ENCODE data around the gene RRP8.

RRP8 gene

GRCh38 chr11:6568191-6568918 is 35.1 kb downstream of the RRP8 start:
- DNase-seq (ENCODE audit: low spot score) (peak; percentile 42), FAIRE-seq (no peak)

DNA sequence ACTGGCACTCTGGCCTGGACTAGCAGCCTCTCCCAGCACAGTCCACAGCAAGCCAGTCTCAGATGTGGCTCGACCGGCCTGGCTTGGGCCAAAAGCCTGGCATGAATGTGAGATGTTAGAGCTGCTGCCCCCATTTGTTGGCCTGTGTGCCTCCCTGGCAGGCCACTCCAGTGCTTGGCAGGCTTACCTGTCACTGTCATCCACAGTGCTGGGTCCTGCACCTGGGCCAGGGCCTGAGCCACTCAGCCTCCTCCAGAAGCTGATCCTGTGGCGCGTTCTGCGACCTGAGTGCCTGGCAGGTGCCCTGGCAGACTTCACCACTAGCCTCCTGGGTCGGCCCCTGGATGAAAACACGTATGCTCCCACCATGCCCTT is 36.1 kb downstream of the RRP8 start:
- FAIRE-seq (no peak), DNase-seq (ENCODE audit: low spot score) (no peak)

DNA sequence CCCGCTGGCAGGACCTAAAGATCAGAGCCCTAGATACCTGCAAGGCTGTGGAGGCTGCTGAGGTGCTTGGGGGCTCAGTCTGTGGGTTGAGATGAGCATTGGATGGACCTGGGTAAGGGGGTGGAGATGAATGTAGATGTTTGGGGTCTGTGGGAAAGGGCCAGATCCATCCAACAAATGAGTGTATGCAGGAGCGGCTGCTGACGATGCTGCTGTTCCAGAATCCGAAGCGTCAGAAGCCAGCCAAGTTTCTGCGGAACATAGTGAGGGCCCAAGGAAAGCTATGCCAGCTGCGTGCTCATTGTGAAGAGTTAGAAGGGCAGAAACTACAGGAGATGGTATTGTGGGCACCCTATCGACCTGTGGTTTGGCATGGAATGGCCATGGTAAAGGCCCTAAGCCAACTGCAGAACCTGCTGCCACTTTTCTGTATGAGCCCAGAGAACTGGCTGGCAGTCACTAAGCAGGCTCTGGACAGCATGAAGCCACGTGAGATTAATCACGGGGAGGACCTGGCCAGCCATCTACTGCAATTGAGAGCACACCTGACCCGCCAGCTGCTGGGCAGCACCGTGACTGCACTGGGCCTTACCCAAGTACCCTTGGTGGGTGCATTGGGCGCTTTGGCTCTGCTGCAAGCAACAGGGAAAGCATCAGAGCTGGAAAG is 36.6 kb downstream of the RRP8 start:
- FAIRE-seq (no peak), DNase-seq (ENCODE audit: low spot score) (no peak)

DNA sequence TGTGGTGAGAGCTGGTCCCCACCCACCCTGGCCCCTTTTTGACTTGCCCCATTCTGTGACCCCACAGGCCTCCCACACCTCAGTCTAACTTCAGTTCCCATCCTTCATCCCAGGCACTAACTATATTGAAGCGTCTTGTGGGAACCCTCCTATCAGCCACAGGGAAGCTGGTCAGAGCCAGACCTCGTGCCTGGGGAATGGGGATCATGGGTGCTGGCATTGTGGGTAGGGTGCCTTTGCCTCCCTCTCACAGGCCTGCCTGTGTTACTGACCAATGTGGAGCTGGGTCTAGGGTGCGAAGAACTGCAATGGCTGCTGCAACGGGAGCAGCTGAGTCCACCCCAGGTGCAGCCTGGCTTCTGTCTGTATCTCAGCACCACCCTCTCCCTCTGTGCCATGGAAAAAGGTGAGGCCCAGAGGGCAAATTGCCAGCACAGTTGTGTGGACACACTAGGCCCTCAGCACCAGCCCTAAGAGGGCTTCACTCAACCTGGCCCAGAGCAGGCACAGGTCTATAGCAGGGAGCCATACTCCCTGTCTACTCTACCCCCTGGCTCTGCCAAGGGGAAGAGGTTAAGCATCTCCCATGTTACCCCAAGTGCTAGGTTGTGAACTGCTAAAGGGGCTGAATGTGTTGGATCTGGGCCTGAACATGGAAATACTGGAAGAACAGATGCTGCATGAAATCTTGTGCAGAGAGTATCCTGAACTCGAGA is 37.3 kb downstream of the RRP8 start:
- no peak for FAIRE-seq

DNA sequence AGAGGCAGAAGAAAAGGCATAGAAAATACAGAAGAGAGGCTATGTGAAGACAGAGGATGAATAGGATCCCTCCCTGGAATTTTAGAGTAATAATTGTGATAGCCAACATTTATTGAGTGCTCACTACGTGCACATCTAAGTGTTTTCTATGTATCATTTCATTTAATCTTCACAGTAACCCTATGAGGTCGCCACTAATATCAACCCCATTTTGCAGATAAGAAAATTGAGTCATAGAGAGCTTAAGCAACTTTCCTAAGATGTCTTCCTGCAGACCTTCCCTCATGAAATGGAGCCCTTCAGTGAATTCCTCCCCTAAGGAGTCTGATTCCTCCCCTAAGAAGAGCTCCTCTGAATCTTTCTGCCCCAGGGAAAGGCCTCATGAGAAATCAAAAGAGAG is 38.1 kb downstream of the RRP8 start:
- DNase-seq (ENCODE audit: low spot score): no peak
- no peak for FAIRE-seq

More for the DNA sequence above, 37.3 kb downstream of the RRP8 start:
- DNase-seq (ENCODE audit: low spot score): no peak

GRCh38 chr11:6563667-6564066 is 39.7 kb downstream of the RRP8 start:
- FAIRE-seq: no peak
- DNase-seq (ENCODE audit: low spot score): no peak

DNA sequence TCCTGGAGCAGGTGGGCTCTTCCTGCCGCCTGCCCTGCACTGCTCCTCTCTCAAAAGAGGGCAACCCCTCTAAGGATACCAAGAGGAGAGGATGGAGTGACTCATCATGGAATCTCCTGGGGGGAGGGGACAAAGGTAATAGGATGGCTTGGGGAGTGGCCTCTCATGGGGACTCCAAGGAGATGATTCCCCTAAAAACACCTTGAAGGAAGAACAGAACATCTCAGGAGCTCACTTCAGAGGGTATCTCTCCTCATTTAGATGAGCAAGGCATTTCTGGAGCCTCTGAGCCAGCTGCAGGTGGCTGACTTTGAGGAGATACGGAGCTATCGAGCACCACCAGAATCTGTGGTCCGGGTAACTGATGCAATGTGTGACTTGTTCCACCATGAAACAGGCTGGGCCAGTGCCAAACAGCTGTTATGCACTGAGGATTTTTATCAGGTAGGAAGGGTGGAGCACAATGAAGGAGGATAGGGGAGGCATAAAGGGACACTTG is 40.2 kb downstream of the RRP8 start:
- DNase-seq (ENCODE audit: low spot score) (no peak), FAIRE-seq (no peak)

GRCh38 chr11:6561288-6561687 is 42.1 kb downstream of the RRP8 start:
- FAIRE-seq (no peak), DNase-seq (ENCODE audit: low spot score) (no peak)

GRCh38 chr11:6559369-6559768 is 44.0 kb downstream of the RRP8 start:
- DNase-seq (ENCODE audit: low spot score) (no peak), FAIRE-seq (no peak)

- DNase-seq (ENCODE audit: low spot score): no peak
- FAIRE-seq: no peak
These were observed 45.4 kb downstream of the RRP8 start for GRCh38 chr11:6557761-6558674.

DNA sequence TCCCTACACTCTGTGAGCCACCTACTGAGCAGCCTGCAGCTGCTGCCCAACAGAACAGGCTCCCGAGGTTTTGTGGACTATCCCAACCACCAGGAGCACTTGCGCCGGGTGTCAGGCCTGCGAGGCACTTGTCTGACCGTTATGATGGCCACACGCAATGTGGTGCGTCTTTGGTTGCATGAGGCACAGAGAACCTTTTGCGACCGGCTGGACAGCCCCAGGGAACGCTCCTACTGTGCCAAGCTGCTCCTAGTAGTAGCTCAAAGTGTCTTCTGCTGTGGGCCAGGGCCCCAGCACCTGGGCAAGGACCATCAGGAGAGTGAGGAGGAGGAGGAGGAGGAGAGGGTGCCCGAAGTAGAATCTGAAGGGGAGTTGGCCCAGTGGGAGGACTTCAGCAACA is 46.4 kb downstream of the RRP8 start:
- DNase-seq (ENCODE audit: low spot score): no peak
- FAIRE-seq: no peak

GRCh38 chr11:6556139-6556949 is 47.1 kb downstream of the RRP8 start:
- no peak for FAIRE-seq
- no peak for DNase-seq (ENCODE audit: low spot score)

- no peak for FAIRE-seq
- no peak for DNase-seq (ENCODE audit: low spot score)
These were observed 48.3 kb downstream of the RRP8 start for GRCh38 chr11:6554828-6555706.

GRCh38 chr11:6553634-6554033 is 49.8 kb downstream of the RRP8 start:
- FAIRE-seq: no peak

GRCh38 chr11:6548641-6549040 is 54.8 kb downstream of the RRP8 start:
- no peak for FAIRE-seq
- no peak for DNase-seq (ENCODE audit: low spot score)

More at GRCh38 chr11:6553634-6554033, 49.8 kb downstream of the RRP8 start:
- DNase-seq (ENCODE audit: low spot score): no peak

DNA sequence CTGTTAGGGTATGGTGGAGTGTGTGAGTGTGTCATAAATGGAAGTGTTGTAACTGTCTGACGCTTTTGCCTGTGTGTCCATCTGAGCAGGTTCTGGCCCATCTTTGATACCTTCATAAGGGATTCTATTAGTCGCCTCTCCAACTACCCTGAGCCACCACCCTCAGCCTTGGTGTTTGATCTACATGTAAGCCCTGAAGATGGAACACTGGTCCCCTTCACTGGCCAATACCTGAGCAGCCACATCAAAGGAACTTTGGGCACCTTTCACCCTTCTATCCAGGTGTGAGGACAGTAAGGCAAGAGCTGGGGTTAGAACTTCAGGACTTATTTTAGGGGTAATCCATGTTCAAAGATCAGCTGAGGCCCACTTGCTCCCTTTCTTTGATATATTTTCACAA is 55.3 kb downstream of the RRP8 start:
- FAIRE-seq (no peak), DNase-seq (ENCODE audit: low spot score) (no peak)

GRCh38 chr11:6547177-6547576 is 56.2 kb downstream of the RRP8 start:
- FAIRE-seq (no peak), DNase-seq (ENCODE audit: low spot score) (no peak)

DNA sequence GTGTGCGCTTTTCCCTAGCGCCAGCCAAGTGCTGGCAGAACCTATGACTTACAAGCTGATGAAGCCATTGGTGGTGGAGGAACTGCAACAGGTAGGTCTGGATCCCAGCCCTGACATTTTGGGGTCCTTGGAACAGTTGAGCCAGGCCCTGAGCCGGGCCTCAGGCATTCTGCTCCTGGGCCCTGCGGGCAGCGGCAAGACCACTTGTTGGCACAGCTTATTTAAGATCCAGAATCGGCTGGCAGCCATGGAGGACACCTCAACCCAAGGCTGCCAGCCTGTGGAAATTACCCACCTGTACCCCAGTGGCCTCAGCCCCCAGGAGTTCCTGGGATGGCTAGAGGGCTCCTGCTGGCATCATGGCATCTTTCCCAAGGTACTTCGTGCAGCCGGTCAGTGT is 56.7 kb downstream of the RRP8 start:
- DNase-seq (ENCODE audit: low spot score): no peak
- FAIRE-seq: no peak

DNA sequence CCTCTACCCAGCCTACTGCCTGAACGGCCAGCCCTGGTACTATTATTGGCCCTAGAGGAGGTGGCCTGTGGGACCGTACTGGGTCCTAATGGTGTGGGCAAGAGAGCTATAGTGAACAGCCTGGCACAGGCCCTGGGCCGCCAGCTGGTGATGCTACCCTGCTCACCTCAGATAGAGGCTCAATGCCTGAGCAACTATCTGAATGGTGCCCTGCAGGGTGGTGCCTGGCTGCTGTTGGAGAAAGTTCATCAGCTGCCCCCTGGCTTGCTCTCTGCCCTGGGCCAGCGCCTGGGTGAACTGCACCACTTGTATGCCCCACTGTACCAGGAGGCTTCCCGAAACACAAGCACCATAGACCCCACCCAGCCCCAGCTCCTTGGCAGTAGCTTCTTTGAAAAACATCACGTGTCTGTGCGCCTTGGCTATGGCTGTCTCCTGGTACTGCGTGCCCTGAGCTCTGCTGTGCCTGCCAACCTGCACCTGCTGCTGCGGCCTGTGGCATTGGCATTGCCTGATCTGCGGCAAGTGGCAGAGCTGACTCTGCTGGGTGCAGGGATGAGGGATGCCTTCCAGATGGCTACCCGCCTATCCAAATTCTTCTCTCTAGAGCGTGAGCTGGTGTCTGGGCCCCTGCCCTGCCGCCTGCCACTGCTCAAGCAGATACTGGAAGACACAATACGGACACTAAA is 57.4 kb downstream of the RRP8 start:
- DNase-seq (ENCODE audit: low spot score) (no peak), FAIRE-seq (no peak)

All from urothelium cell line (cell line).